HL-60 (cell line): ENCODE results near the gene FHIT.

Experiments
- DNase-seq, 2 experiments: peaks; one replicate each; pipeline ENCODE4 v3.0.0-alpha.2; 2010 to 2020; ENCODE audit warnings: low read depth in 1 of 2, low spot score in 1 of 2
- H3K27ac ChIP-seq: fragments of 250-450 bp; sonication (Bioruptor Pico); replicated peaks from 2 replicates; pipeline ENCODE4 v1.5.1; 2020; ENCODE audit warnings: mild to moderate bottlenecking, moderate library complexity
- H3K27me3 ChIP-seq: fragments of 250-450 bp; sonication (Bioruptor Pico); 2 replicates; pipeline ENCODE4 v1.5.1; 2021; ENCODE audit warnings: mild to moderate bottlenecking, moderate library complexity; ENCODE audit not compliant: insufficient read depth, poor library complexity, severe bottlenecking
- H3K4me3 ChIP-seq: replicated peaks from 2 replicates; pipeline ENCODE4 v1.5.1; 2011; ENCODE audit warnings: mild to moderate bottlenecking, control low read depth, low read length; ENCODE audit not compliant: insufficient read depth
- CTCF ChIP-seq: IDR thresholded peaks from one replicate; pipeline ENCODE4 v1.5.1; 2011; ENCODE audit warnings: low read length, control low read depth, inconsistent platforms; ENCODE audit not compliant: insufficient read depth
- GABPA ChIP-seq: IDR thresholded peaks from 2 replicates; pipeline ENCODE4 v1.6.1; 2012; ENCODE audit warnings: low read depth
- POLR2AphosphoS5 ChIP-seq: IDR thresholded peaks from 2 replicates; pipeline ENCODE4 v1.6.1; 2012; ENCODE audit warnings: low read depth
- REST ChIP-seq: IDR thresholded peaks from 2 replicates; pipeline ENCODE4 v1.6.1; 2012; ENCODE audit warnings: low read depth; ENCODE audit not compliant: insufficient replicate concordance
- SPI1 ChIP-seq: IDR thresholded peaks from 2 replicates; pipeline ENCODE4 v1.6.1; 2012; ENCODE audit warnings: low read depth, mild to moderate bottlenecking, borderline replicate concordance

FHIT gene

GRCh38 chr3:59836531-59836930, 1414.7 kb downstream of the FHIT start:
- TF ChIP-seq SPI1 (no peak), CTCF (no peak), REST (no peak), POLR2AphosphoS5 (no peak), GABPA (no peak)
- no peaks in the 10 kb centered on the region for H3K27me3 ChIP-seq
- DNase-seq: no peak
- H3K4me3 ChIP-seq: no peak overlapping the region
- H3K27ac ChIP-seq: no peak overlapping the region

- H3K27me3 ChIP-seq: no peaks in the 10 kb centered on the region
- TF ChIP-seq SPI1 (no peak), REST (no peak), CTCF (no peak), POLR2AphosphoS5 (no peak)
- H3K4me3 ChIP-seq: no peak overlapping the region
- no peak overlapping the region for H3K27ac ChIP-seq
- DNase-seq: no peak
Observed at GRCh38 chr3:59832702-59833101, 1418.5 kb downstream of the FHIT start.

GRCh38 chr3:59832241-59832640, 1419.0 kb downstream of the FHIT start:
- Histone ChIP-seq H3K27me3 (no peaks in the 10 kb centered on the region), H3K4me3 (no peak overlapping the region), H3K27ac (no peak overlapping the region)
- no peak for DNase-seq
- no peak for TF ChIP-seq REST
- TF ChIP-seq SPI1: no peak
- no peak for TF ChIP-seq POLR2AphosphoS5
- no peak for TF ChIP-seq GABPA

- Histone ChIP-seq H3K27me3 (no peaks in the 10 kb centered on the region), H3K4me3 (no peak overlapping the region), H3K27ac (no peak overlapping the region)
- no peak for DNase-seq
- TF ChIP-seq CTCF (no peak), SPI1 (no peak), REST (no peak), POLR2AphosphoS5 (no peak), GABPA (no peak)
Observed at GRCh38 chr3:59831394-59831793, 1419.9 kb downstream of the FHIT start.
